Adipose tissue (tissue), 3 donors: Measurements from ENCODE around the gene OR6P1. TPM values are rescaled to one million over a fixed set of nuclear protein-coding genes. Genes with fewer than 3 reads are reported as not detected.

Experiments
- H3K27ac ChIP-seq: one replicate; pipeline ENCODE4 v1.5.1; 2013; ENCODE audit warnings: low read depth, low read length
- WGBS, 3 donors: extraction: QIAGEN DNeasy Blood & Tissue Kit; methylation state at CpG; one replicate each; pipeline ENCODE4 v1.1.7; 2013; 5-methylcytosine and 5-hydroxymethylcytosine counted together
- polyA plus RNA-seq, 3 donors: library from polyadenylated mRNA; stranded (reverse); fragments of 200-250 nt; gene quantifications; one replicate each; pipeline ENCODE4 v1.2.3, GENCODE V29; 2013
- donor health status: healthy with polysubstance abuse.
- donor health status: Bipolar disorder and iron deficiency.
- donor health status: healthy.

The OR6P1 gene
- polyA plus RNA-seq, 3 donors, result not detected

- H3K27ac ChIP-seq, result no peak overlapping the region
- 2 to 31% (median 30%) methylated on average over 2 of the region's 2 CpGs for WGBS, 3 donors
Observed at GRCh38 chr1:158527190-158527815, 43.1 kb downstream of the OR6P1 start.

DNA sequence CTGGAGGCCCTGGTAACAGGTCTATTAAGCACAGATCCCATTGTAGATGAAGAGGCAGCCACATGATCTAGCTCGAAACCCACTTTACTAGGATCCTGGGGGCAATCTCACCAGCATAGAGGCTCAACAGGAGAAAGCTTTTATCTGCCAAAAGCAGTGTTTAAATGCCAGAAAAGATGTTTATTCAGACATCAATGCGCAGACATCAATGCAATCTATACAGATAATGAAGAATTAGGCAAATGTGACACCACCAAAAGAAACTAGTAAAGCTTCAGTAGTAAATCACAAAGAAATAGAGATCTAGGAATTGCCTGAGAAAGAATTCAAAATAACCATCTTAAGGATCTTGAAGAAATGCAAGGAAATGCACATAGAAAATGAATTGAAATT lies 48.7 kb downstream of the OR6P1 start:
- WGBS, 3 donors, result 57 to 86% (median 85%) methylated on average over 2 of the region's 2 CpGs
- H3K27ac ChIP-seq, result no peak overlapping the region

DNA sequence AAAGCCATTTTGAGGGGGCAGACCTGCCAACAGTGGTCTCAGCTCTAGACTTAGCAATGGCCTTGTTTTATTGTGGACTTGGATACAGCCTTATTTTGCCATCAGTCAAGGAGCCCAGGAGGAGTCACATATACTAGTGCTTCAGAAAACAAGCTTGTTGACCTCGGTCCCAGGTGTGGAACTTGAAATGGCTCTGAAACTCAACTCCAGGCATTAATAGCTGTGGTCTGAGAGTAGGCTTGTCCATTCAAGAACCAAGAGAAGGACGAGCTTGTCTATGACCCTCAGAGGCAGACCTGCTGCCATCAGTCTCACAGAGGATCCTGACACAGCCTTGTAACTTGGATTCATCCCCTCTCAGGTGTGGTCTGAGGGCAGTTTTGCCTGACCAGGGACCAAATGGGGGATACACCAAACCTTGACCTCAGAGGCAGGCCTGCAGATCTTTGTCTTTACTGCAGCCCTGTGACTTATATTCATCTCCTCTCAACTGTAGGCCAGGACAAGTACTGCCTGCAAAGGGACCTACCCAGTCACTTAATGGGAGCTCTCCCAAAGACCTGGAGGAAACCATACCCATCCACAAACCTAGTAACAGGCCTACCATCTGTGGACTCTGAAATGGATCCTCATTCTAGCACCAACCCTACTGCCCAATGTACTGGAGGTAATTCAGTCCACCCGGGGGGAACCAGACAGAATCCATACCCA lies 49.3 kb downstream of the OR6P1 start:
- WGBS, 3 donors, result 56 to 90% (median 83%) methylated on average over 3 of the region's 3 CpGs
- H3K27ac ChIP-seq, result no peak overlapping the region

DNA sequence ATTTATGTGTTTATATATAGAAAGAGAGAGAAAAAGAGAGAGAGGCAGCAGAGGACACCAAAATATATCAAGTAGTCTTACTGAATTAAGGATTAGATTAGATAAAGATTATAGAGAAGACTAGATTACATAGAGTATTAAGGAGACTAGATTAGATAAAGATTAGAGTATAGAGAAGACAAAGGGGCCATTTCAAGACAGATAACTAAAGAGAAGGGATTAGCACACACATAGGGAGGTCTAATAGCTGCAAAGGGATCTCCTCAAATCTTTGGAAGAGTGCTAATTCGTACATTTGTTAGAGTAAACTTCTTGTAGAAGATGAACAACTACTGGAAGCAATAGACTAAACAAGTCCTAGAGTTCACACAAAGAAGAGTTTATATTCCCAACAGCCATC lies 50.4 kb downstream of the OR6P1 start:
- no peak overlapping the region for H3K27ac ChIP-seq
- WGBS, 3 donors, result 31 to 67% (median 55%) methylated on average over 1 of the region's 1 CpG

DNA sequence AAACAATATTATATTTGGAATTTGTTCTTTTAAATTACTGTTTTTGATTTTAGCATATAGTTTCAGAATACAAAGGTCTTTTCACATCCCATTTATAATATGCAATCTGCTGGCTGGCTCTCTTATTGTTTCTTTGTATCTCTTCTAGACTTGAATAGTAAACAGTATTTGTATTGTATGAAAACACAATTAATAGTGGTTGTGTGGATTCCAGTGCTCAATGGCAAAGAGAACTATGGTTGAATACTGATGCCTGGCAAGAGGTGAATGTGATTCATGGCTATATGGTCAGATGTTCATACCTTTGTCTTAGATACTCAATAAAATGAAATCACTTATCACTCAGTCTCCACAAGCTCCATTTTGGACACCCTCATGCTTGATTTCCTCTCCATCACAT lies 53.4 kb downstream of the OR6P1 start:
- H3K27ac ChIP-seq, result no peak overlapping the region

Other genes with a start within 250 kb of the OR6P1 start
- not detected for gene CD1B, start 239.0 kb downstream of the OR6P1 start, polyA plus RNA-seq
- gene CD1E, start 216.7 kb downstream of the OR6P1 start, polyA plus RNA-seq, result under 1 TPM in 1 of 3 donors, not detected in 2; 0.05 TPM
- not detected for gene OR10T2, start 171.1 kb downstream of the OR6P1 start, polyA plus RNA-seq
- under 1 TPM in 1 of 3 donors, not detected in 2; 0.11 TPM for gene OR10K2, start 144.3 kb downstream of the OR6P1 start, polyA plus RNA-seq
- under 1 TPM in 1 of 3 donors, not detected in 2; 0.34 TPM for gene OR10K1, start 108.7 kb downstream of the OR6P1 start, polyA plus RNA-seq
- gene OR10R2, start 98.4 kb downstream of the OR6P1 start, polyA plus RNA-seq, result not detected
- not detected for gene OR6Y1, start 16.2 kb downstream of the OR6P1 start, polyA plus RNA-seq
- not detected for gene OR10X1, start 9.3 kb upstream of the OR6P1 start, polyA plus RNA-seq
- gene OR10Z1, start 34.7 kb upstream of the OR6P1 start, polyA plus RNA-seq, result not detected
- under 1 TPM in 1 of 3 donors, not detected in 2; 0.18 TPM for gene SPTA1, start 116.1 kb upstream of the OR6P1 start, polyA plus RNA-seq
- gene OR6K2, start 130.1 kb upstream of the OR6P1 start, polyA plus RNA-seq, result not detected
- gene OR6K3, start 150.1 kb upstream of the OR6P1 start, polyA plus RNA-seq, result not detected
- not detected for gene OR6K6, start 184.1 kb upstream of the OR6P1 start, polyA plus RNA-seq
- not detected for gene OR6N1, start 201.6 kb upstream of the OR6P1 start, polyA plus RNA-seq
- not detected for gene OR6N2, start 210.6 kb upstream of the OR6P1 start, polyA plus RNA-seq